DOHH2 (cell line): ENCODE data around the gene TBCK.
"Not testable (repeated sequence)": the region's sequence is repeated elsewhere in the genome, so short reads cannot be mapped to it uniquely, and the experiment has no call there.

Experiments used
- CTCF ChIP-seq: fragments of 200-600 bp; sonication (generic); IDR thresholded peaks from one replicate; pipeline ENCODE4 v1.5.1; 2014; ENCODE audit warnings: antibody characterized with exemption, mild to moderate bottlenecking, low read depth, low read length; ENCODE audit not compliant: poor library complexity, severe bottlenecking
- EZH2phosphoT487 ChIP-seq: fragments of 200-600 bp; sonication (generic); IDR thresholded peaks from 2 replicates; pipeline ENCODE4 v1.6.1; 2017; ENCODE audit warnings: borderline replicate concordance, mild to moderate bottlenecking, antibody characterized with exemption, low read length, moderate library complexity, mixed read lengths

- TF ChIP-seq CTCF, EZH2phosphoT487: not testable (repeated sequence)
Observed at GRCh38 chr4:106321168-106321567, 5.2 kb upstream of the TBCK start.
